Ishikawa (cell line): ENCODE data around the gene COPZ1.

Experiments used
- CEBPB ChIP-seq: IDR thresholded peaks from 2 replicates; pipeline ENCODE4 v1.6.1; 2012
- EP300 ChIP-seq: IDR thresholded peaks from 2 replicates; pipeline ENCODE4 v1.6.1; 2012; ENCODE audit warnings: borderline replicate concordance
- FOXM1 ChIP-seq: IDR thresholded peaks from 2 replicates; pipeline ENCODE4 v1.6.1; 2012; ENCODE audit warnings: low read depth, borderline replicate concordance
- NFIC ChIP-seq: IDR thresholded peaks from 2 replicates; pipeline ENCODE4 v1.6.1; 2012
- RAD21 ChIP-seq: IDR thresholded peaks from 2 replicates; pipeline ENCODE4 v1.6.1; 2012; ENCODE audit warnings: low read depth
- TCF12 ChIP-seq: IDR thresholded peaks from 2 replicates; pipeline ENCODE4 v1.6.1; 2012; ENCODE audit warnings: low read depth
- YY1 ChIP-seq: IDR thresholded peaks from 2 replicates; pipeline ENCODE4 v1.6.1; 2012; ENCODE audit warnings: low read depth
- TF ChIP-seq, protein P1 (sequence below): IDR thresholded peaks from 2 replicates; pipeline ENCODE4 v1.6.1; 2012

DNA sequence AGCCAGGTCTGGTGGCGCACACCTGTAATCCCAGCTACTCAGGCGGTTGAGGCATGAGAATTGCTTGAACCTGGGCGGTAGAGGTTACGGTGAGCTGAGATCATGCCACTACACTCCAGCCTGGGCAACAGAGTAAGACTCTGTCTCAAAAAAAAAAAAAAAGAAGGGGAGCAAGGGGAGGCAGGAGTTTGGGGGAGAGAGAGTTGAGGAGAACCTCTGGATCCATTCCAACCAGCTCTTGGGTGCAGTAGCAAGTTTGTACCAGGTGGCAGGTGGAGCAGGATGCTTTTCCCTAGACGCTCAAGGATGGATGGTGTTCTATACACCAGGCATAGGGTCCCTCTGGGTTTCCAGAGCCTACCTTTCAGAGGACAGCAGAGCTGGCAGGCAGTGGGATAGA, 26.0 kb upstream of the COPZ1 start:
- TF ChIP-seq, protein P1, sequence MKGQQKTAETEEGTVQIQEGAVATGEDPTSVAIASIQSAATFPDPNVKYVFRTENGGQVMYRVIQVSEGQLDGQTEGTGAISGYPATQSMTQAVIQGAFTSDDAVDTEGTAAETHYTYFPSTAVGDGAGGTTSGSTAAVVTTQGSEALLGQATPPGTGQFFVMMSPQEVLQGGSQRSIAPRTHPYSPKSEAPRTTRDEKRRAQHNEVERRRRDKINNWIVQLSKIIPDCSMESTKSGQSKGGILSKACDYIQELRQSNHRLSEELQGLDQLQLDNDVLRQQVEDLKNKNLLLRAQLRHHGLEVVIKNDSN, result no peak
- TF ChIP-seq EP300 (no peak), YY1 (no peak), RAD21 (no peak), NFIC (no peak), TCF12 (no peak), FOXM1 (no peak), CEBPB (no peak)
